CD14-positive monocyte (primary cell): ENCODE data around the gene WDTC1. TPM values are rescaled to one million over a fixed set of nuclear protein-coding genes. Genes with fewer than 3 reads are reported as not detected.
A peak's percentile ranks its signal among the peaks of the same experiment; 100 is the strongest.
"Not testable (repeated sequence)": the region's sequence is repeated elsewhere in the genome, so short reads cannot be mapped to it uniquely, and the experiment has no call there.

ENCODE experiments used
- DNase-seq, 3 donors: peaks; one replicate each; pipeline ENCODE4 v3.0.0-alpha.2; 2011 to 2022
- H2AFZ ChIP-seq: 2 replicates; pipeline ENCODE4 v1.6.0; 2012; ENCODE audit warnings: mild to moderate bottlenecking, low read depth, low read length, inconsistent platforms; ENCODE audit not compliant: insufficient read depth, poor library complexity, severe bottlenecking
- H3K27ac ChIP-seq, 2 donors: 1 replicate in 1 of 2; 2 replicates in 1 of 2; pipeline ENCODE4 v1.5.1; 2012 to 2013; ENCODE audit warnings: low read length in 2 of 2, control low read depth in 1 of 2, inconsistent platforms in 1 of 2, low read depth in 1 of 2, mild to moderate bottlenecking in 1 of 2
- H3K27me3 ChIP-seq, 2 donors: one replicate each; pipeline versions ENCODE4 v1.6.0 to v1.6.1; 2011 to 2013; ENCODE audit warnings: low read length in 2 of 2; ENCODE audit not compliant: control insufficient read depth in 2 of 2, insufficient read depth in 2 of 2
- H3K36me3 ChIP-seq, 2 donors: replicated peaks in 1 of 2; 1 replicate in 1 of 2; 2 replicates in 1 of 2; pipeline versions ENCODE4 v1.5.1 to v1.6.1; 2012 to 2013; ENCODE audit warnings: low read length in 2 of 2, control low read depth in 1 of 2, inconsistent platforms in 1 of 2, mild to moderate bottlenecking in 1 of 2; ENCODE audit not compliant: insufficient read depth in 2 of 2, control insufficient read depth in 1 of 2
- H3K4me1 ChIP-seq, 2 donors: 1 replicate in 1 of 2; 2 replicates in 1 of 2; pipeline versions ENCODE4 v1.5.1 to v1.6.1; 2012 to 2013; ENCODE audit warnings: low read length in 2 of 2, control low read depth in 1 of 2, inconsistent platforms in 1 of 2, mild to moderate bottlenecking in 1 of 2, moderate library complexity in 1 of 2; ENCODE audit not compliant: insufficient read depth in 2 of 2, control insufficient read depth in 1 of 2
- H3K4me2 ChIP-seq: replicated peaks from 2 replicates; pipeline ENCODE3; 2012; ENCODE audit warnings: low read length, moderate library complexity, mild to moderate bottlenecking; ENCODE audit not compliant: poor library complexity, severe bottlenecking; ENCODE audit errors: extremely low read depth
- H3K4me3 ChIP-seq, 3 experiments: fragments of 200-600 bp in 1 of 3; sonication (generic) in 1 of 3; replicated peaks in 1 of 3; 1 replicate in 2 of 3; 2 replicates in 1 of 3; pipeline ENCODE4 v1.5.1; 2011 to 2013; ENCODE audit warnings: low read length in 3 of 3, mild to moderate bottlenecking in 3 of 3, control low read depth in 2 of 3, low read depth in 2 of 3, inconsistent platforms in 1 of 3, moderate library complexity in 1 of 3
- H3K79me2 ChIP-seq: 2 replicates; pipeline ENCODE4 v1.6.0; 2012; ENCODE audit warnings: mild to moderate bottlenecking, control low read depth, inconsistent platforms, low read length, moderate library complexity; ENCODE audit not compliant: insufficient read depth
- H3K9ac ChIP-seq: 2 replicates; pipeline ENCODE4 v1.6.0; 2017; ENCODE audit warnings: low read length, mild to moderate bottlenecking; ENCODE audit not compliant: insufficient read depth, poor library complexity, severe bottlenecking
- H3K9me3 ChIP-seq, 2 donors: replicated peaks in 1 of 2; 1 replicate in 1 of 2; 2 replicates in 1 of 2; pipeline versions ENCODE4 v1.5.1 to v1.6.1; 2012 to 2013; ENCODE audit warnings: low read length in 2 of 2, control low read depth in 1 of 2; ENCODE audit not compliant: control insufficient read depth in 1 of 2, insufficient read depth in 1 of 2
- H4K20me1 ChIP-seq: 2 replicates; pipeline ENCODE4 v1.6.0; 2012; ENCODE audit warnings: mild to moderate bottlenecking, low read length, control low read depth, moderate library complexity; ENCODE audit not compliant: insufficient read depth
- H3K27ac Mint-ChIP-seq, 7 donors: one replicate each; pipeline ENCODE4 v1.8.0; 2020; ENCODE audit warnings: mild to moderate bottlenecking in 7 of 7, mixed read lengths in 7 of 7, moderate library complexity in 6 of 7, inconsistent platforms in 2 of 7
- H3K27me3 Mint-ChIP-seq, 3 donors: one replicate each; pipeline ENCODE4 v1.8.0; 2021 to 2022; ENCODE audit warnings: low read depth in 3 of 3, mild to moderate bottlenecking in 3 of 3, mixed read lengths in 3 of 3, moderate library complexity in 3 of 3, inconsistent platforms in 1 of 3
- H3K36me3 Mint-ChIP-seq, 2 donors: one replicate each; pipeline ENCODE4 v1.8.0; 2020; ENCODE audit warnings: mixed read lengths in 2 of 2, inconsistent platforms in 1 of 2, mild to moderate bottlenecking in 1 of 2
- H3K4me1 Mint-ChIP-seq: one replicate; pipeline ENCODE4 v1.8.0; 2020; ENCODE audit warnings: mild to moderate bottlenecking, mixed read lengths
- H3K4me3 Mint-ChIP-seq, 2 donors: one replicate each; pipeline ENCODE4 v1.8.0; 2020; ENCODE audit warnings: mild to moderate bottlenecking in 2 of 2, mixed read lengths in 2 of 2, moderate library complexity in 1 of 2
- H3K9me3 Mint-ChIP-seq, 7 donors: one replicate each; pipeline ENCODE4 v1.8.0; 2020 to 2022; ENCODE audit warnings: mixed read lengths in 7 of 7, mild to moderate bottlenecking in 6 of 7, moderate library complexity in 6 of 7, inconsistent platforms in 2 of 7
- WGBS: methylation state at CpG from one replicate; pipeline ENCODE4 v1.1.5; 2013; ENCODE audit warnings: missing lambda C conversion rate; ENCODE audit not compliant: insufficient coverage; 5-methylcytosine and 5-hydroxymethylcytosine counted together
- intact Hi-C, 2 donors: fragments of 100-400 bp; cut with micrococcal nuclease; formaldehyde crosslinking; loops; one replicate each; pipeline versions ENCODE4 v1.15.0 to v1.15.1; 2023
- polyA plus RNA-seq, 3 donors: library from polyadenylated mRNA; depleted of rRNA in 1 of 3; unstranded in 2 of 3; stranded (reverse) in 1 of 3; fragments of 300-500 nt in 2 of 3; fragments of >200 nt in 1 of 3; fragmentation: Illumina TruSeq in 2 of 3; gene quantifications; 1 replicate in 2 of 3; 2 replicates in 1 of 3; pipeline ENCODE4 v1.2.3, GENCODE V29; 2012 to 2021
- TF ChIP-seq, protein P1 (sequence below): fragments of 200-600 bp; IDR thresholded peaks from one replicate; pipeline ENCODE4 v1.8.0; 2022; ENCODE audit warnings: antibody characterized with exemption, mild to moderate bottlenecking

WDTC1 gene
- polyA plus RNA-seq, 3 donors: 2.1 to 26.6 (median 4.3) TPM

- Mint-ChIP-seq H3K36me3 (peaks cover 14 to 26% of the 10 kb centered on the region in 2 donors), H3K9me3 (no peaks in the 10 kb centered on the region), H3K27ac (peak overlapping the region in 1 of 7 donors; percentile 53), H3K4me1 (peaks cover 29% of the 10 kb centered on the region), H3K4me3 (no peak overlapping the region), H3K27me3 (peaks cover 0 to 2% (median 0%) of the 10 kb centered on the region in 3 donors)
- no peak overlapping the region for H3K4me3 ChIP-seq
- peaks cover 64% of the 10 kb centered on the region for H4K20me1 ChIP-seq
- no peak overlapping the region for H3K9ac ChIP-seq
- TF ChIP-seq, protein P1, sequence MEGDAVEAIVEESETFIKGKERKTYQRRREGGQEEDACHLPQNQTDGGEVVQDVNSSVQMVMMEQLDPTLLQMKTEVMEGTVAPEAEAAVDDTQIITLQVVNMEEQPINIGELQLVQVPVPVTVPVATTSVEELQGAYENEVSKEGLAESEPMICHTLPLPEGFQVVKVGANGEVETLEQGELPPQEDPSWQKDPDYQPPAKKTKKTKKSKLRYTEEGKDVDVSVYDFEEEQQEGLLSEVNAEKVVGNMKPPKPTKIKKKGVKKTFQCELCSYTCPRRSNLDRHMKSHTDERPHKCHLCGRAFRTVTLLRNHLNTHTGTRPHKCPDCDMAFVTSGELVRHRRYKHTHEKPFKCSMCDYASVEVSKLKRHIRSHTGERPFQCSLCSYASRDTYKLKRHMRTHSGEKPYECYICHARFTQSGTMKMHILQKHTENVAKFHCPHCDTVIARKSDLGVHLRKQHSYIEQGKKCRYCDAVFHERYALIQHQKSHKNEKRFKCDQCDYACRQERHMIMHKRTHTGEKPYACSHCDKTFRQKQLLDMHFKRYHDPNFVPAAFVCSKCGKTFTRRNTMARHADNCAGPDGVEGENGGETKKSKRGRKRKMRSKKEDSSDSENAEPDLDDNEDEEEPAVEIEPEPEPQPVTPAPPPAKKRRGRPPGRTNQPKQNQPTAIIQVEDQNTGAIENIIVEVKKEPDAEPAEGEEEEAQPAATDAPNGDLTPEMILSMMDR: no peak
- DNase-seq: no peak
- H2AFZ ChIP-seq: no peak overlapping the region
- no peaks in the 10 kb centered on the region for H3K36me3 ChIP-seq
- H3K27me3 ChIP-seq: no peaks in the 10 kb centered on the region
- no peak overlapping the region for H3K4me2 ChIP-seq
- H3K27ac ChIP-seq: no peak overlapping the region
- H3K79me2 ChIP-seq: peaks cover 66% of the 10 kb centered on the region
- H3K9me3 ChIP-seq: no peaks in the 10 kb centered on the region
- intact Hi-C loops: no loop called here
- H3K4me1 ChIP-seq: peaks cover 11 to 22% of the 10 kb centered on the region in 2 donors
- WGBS: 80% methylated on average over 1 of the region's 4 CpGs
Measured at GRCh38 chr1:27241677-27242076, 7.2 kb downstream of the WDTC1 start.

GRCh38 chr1:27243665-27244064 lies 9.2 kb downstream of the WDTC1 start:
- Histone ChIP-seq H4K20me1 (peaks cover 49% of the 10 kb centered on the region), H3K4me1 (peaks cover 13 to 16% of the 10 kb centered on the region in 2 donors), H3K79me2 (peaks cover 63% of the 10 kb centered on the region)
- H3K27ac ChIP-seq, H3K4me3 ChIP-seq, H2AFZ ChIP-seq, H3K9me3 ChIP-seq, DNase-seq, H3K27me3 Mint-ChIP-seq, H3K36me3 ChIP-seq, H3K4me3 Mint-ChIP-seq, H3K27ac Mint-ChIP-seq, intact Hi-C loops, H3K4me2 ChIP-seq, H3K9ac ChIP-seq, H3K9me3 Mint-ChIP-seq, H3K27me3 ChIP-seq: not testable (repeated sequence)
- Mint-ChIP-seq H3K4me1 (peaks cover 24% of the 10 kb centered on the region), H3K36me3 (peaks cover 9 to 23% of the 10 kb centered on the region in 2 donors)
- WGBS: no CpG with 5 or more reads among the region's 5 CpGs
